Right forelimb (tissue), 1 donor: ENCODE measurements around the gene ANKRD11.
"Not testable (repeated sequence)": the region's sequence is repeated elsewhere in the genome, so short reads cannot be mapped to it uniquely, and the experiment has no call there.

Source experiments
- DNase-seq: peaks from one replicate; pipeline ENCODE4 v3.0.0-alpha.2; 2018

The ANKRD11 gene

GRCh38 chr16:89448656-89449055, 41.7 kb downstream of the ANKRD11 start:
- DNase-seq: no peak

- no peak for DNase-seq
Observed at GRCh38 chr16:89446975-89447293, 43.4 kb downstream of the ANKRD11 start.

- no peak for DNase-seq
Observed at GRCh38 chr16:89446136-89446974, 44.0 kb downstream of the ANKRD11 start.

GRCh38 chr16:89445166-89445565, 45.2 kb downstream of the ANKRD11 start:
- no peak for DNase-seq

- no peak for DNase-seq
Observed at GRCh38 chr16:89444728-89445127, 45.6 kb downstream of the ANKRD11 start.

- no peak for DNase-seq
Observed at GRCh38 chr16:89444151-89444723, 46.1 kb downstream of the ANKRD11 start.

GRCh38 chr16:89443727-89444084, 46.7 kb downstream of the ANKRD11 start:
- no peak for DNase-seq

- DNase-seq: no peak
Observed at GRCh38 chr16:89442990-89443726, 47.2 kb downstream of the ANKRD11 start.

- DNase-seq: no peak
Observed at GRCh38 chr16:89442588-89442987, 47.8 kb downstream of the ANKRD11 start.

GRCh38 chr16:89439659-89440058, 50.7 kb downstream of the ANKRD11 start:
- no peak for DNase-seq

- DNase-seq: no peak
Observed at GRCh38 chr16:89437991-89438390, 52.4 kb downstream of the ANKRD11 start.

- no peak for DNase-seq
Observed at GRCh38 chr16:89437251-89437987, 52.9 kb downstream of the ANKRD11 start.

GRCh38 chr16:89436366-89436765, 54.0 kb downstream of the ANKRD11 start:
- DNase-seq: no peak

GRCh38 chr16:89435059-89435458, 55.3 kb downstream of the ANKRD11 start:
- DNase-seq: not testable (repeated sequence)

GRCh38 chr16:89434490-89434889, 55.9 kb downstream of the ANKRD11 start:
- DNase-seq: no peak

GRCh38 chr16:89433363-89433984, 56.9 kb downstream of the ANKRD11 start:
- DNase-seq: not testable (repeated sequence)

- DNase-seq: no peak
Observed at GRCh38 chr16:89431630-89432029, 58.7 kb downstream of the ANKRD11 start.

GRCh38 chr16:89431158-89431584, 59.2 kb downstream of the ANKRD11 start:
- no peak for DNase-seq

- no peak for DNase-seq
Observed at GRCh38 chr16:89430436-89431157, 59.8 kb downstream of the ANKRD11 start.

- DNase-seq: not testable (repeated sequence)
Observed at GRCh38 chr16:89428605-89429004, 61.8 kb downstream of the ANKRD11 start.

GRCh38 chr16:89426736-89427530, 63.4 kb downstream of the ANKRD11 start:
- no peak for DNase-seq
